ENCODE results near the gene RASGRF1. TPM values are rescaled to one million over a fixed set of nuclear protein-coding genes. Genes with fewer than 3 reads are reported as not detected.

Gene RASGRF1
- total RNA-seq, 1 experiment from 2014 or later, result 0.59 TPM

GRCh38 chr15:79136434-79137046, 46.0 kb upstream of the RASGRF1 start:
- ATAC-seq (no peak), DNase-seq (ENCODE audit: low read depth, low spot score) (no peak)
- H3K4me1 ChIP-seq (ENCODE audit: control insufficient read depth, insufficient read depth, low read length), result no peaks in the 10 kb centered on the region
- no peak for TF ChIP-seq SIN3A (IDR thresholded peaks at IDR 0.05; ENCODE audit: borderline replicate concordance, insufficient read depth, low read depth, low read length)
- TF ChIP-seq REST (IDR thresholded peaks at IDR 0.05; ENCODE audit: insufficient read depth in 1 of 2, low read depth in 2 of 2, low read length in 1 of 2), result no peak
- TF ChIP-seq POLR2AphosphoS5 (IDR thresholded peaks at IDR 0.05; ENCODE audit: low read depth, low read length), result no peak
- TF ChIP-seq TCF7L2 (IDR thresholded peaks at IDR 0.05; ENCODE audit: low read depth, low read length), result no peak
- TF ChIP-seq, protein P1, sequence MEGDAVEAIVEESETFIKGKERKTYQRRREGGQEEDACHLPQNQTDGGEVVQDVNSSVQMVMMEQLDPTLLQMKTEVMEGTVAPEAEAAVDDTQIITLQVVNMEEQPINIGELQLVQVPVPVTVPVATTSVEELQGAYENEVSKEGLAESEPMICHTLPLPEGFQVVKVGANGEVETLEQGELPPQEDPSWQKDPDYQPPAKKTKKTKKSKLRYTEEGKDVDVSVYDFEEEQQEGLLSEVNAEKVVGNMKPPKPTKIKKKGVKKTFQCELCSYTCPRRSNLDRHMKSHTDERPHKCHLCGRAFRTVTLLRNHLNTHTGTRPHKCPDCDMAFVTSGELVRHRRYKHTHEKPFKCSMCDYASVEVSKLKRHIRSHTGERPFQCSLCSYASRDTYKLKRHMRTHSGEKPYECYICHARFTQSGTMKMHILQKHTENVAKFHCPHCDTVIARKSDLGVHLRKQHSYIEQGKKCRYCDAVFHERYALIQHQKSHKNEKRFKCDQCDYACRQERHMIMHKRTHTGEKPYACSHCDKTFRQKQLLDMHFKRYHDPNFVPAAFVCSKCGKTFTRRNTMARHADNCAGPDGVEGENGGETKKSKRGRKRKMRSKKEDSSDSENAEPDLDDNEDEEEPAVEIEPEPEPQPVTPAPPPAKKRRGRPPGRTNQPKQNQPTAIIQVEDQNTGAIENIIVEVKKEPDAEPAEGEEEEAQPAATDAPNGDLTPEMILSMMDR (IDR thresholded peaks at IDR 0.05), result no peak
- intact Hi-C loops (cut with micrococcal nuclease; ENCODE audit: unreplicated experiment), result no loop called here
- CTCF ChIA-PET, result no interaction called here
- H3K36me3 ChIP-seq (ENCODE audit: control insufficient read depth, insufficient read depth, low read length), result no peaks in the 10 kb centered on the region
- H3K27me3 ChIP-seq (ENCODE audit: control insufficient read depth, insufficient read depth, low read length), result peaks cover 10% of the 10 kb centered on the region
- in situ Hi-C loops (cut with HindIII; ENCODE audit: low pct_unique_long_range_greater_than_20kb, low sequenced_read_pairs), result no loop called here
- H3K27ac ChIP-seq (ENCODE audit: low read length), result no peak overlapping the region
- POLR2A ChIA-PET, result interaction anchor here (0.5 kb wide), 1 partner anchor 1382 kb away, joined by 11 read pairs; no protein-coding TSS in a partner anchor
- no peak overlapping the region for H3K4me3 ChIP-seq (ENCODE audit: low read depth in 2 of 2, low read length in 2 of 2)
- H3K9me3 ChIP-seq (ENCODE audit: control insufficient read depth, insufficient read depth, low read depth, low read length), result no peaks in the 10 kb centered on the region
- no TSS peak for BruUV-seq (replicated peaks)

GRCh38 chr15:79133309-79133708, 42.7 kb upstream of the RASGRF1 start:
- in situ Hi-C loops (cut with HindIII; ENCODE audit: low pct_unique_long_range_greater_than_20kb, low sequenced_read_pairs) (no loop called here), intact Hi-C loops (cut with micrococcal nuclease; ENCODE audit: unreplicated experiment) (no loop called here)
- Histone ChIP-seq H3K27ac (ENCODE audit: low read length) (no peak overlapping the region), H3K4me3 (ENCODE audit: low read depth in 2 of 2, low read length in 2 of 2) (no peak overlapping the region), H3K9me3 (ENCODE audit: control insufficient read depth, insufficient read depth, low read depth, low read length) (no peaks in the 10 kb centered on the region), H3K27me3 (ENCODE audit: control insufficient read depth, insufficient read depth, low read length) (peaks cover 10% of the 10 kb centered on the region), H3K36me3 (ENCODE audit: control insufficient read depth, insufficient read depth, low read length) (no peaks in the 10 kb centered on the region), H3K4me1 (ENCODE audit: control insufficient read depth, insufficient read depth, low read length) (no peaks in the 10 kb centered on the region)
- ChIA-PET CTCF (no interaction called here), POLR2A (no interaction called here)
- no peak for ATAC-seq
- no TSS peak for BruUV-seq (replicated peaks)
- DNase-seq (ENCODE audit: low read depth, low spot score), result no peak
- no peak for TF ChIP-seq REST (IDR thresholded peaks at IDR 0.05; ENCODE audit: insufficient read depth in 1 of 2, low read depth in 2 of 2, low read length in 1 of 2)
- no peak for TF ChIP-seq SIN3A (IDR thresholded peaks at IDR 0.05; ENCODE audit: borderline replicate concordance, insufficient read depth, low read depth, low read length)
- TF ChIP-seq TCF7L2 (IDR thresholded peaks at IDR 0.05; ENCODE audit: low read depth, low read length), result no peak
- no peak for TF ChIP-seq POLR2AphosphoS5 (IDR thresholded peaks at IDR 0.05; ENCODE audit: low read depth, low read length)
- TF ChIP-seq, protein P1 (IDR thresholded peaks at IDR 0.05), result no peak

All from Panc1 (cell line).